Stomach (tissue), 4 donors: ENCODE data around the gene TC2N.

Experiments
- EP300 ChIP-seq: sonication (generic); formaldehyde crosslinking; IDR thresholded peaks from one replicate; pipeline ENCODE4 v1.6.1; 2017; ENCODE audit warnings: antibody characterized with exemption
- POLR2AphosphoS5 ChIP-seq, 3 donors: sonication (generic); formaldehyde crosslinking; IDR thresholded peaks; one replicate each; pipeline ENCODE4 v1.6.1; 2016; ENCODE audit warnings: antibody characterized with exemption in 3 of 3

- no peak for TF ChIP-seq POLR2AphosphoS5 (IDR thresholded peaks at IDR 0.05)
- no peak for TF ChIP-seq EP300
Measured at GRCh38 chr14:91870890-91871289, 3.6 kb upstream of the TC2N start.
